K562 (cell line): ENCODE data around the gene LRP1B.

Experiments
- CEBPB ChIP-seq: fragments of 450-650 bp; IDR thresholded peaks from 2 replicates; pipeline ENCODE4 v1.6.1; 2016; ENCODE audit warnings: missing genetic modification characterization, missing compliant biosample characterization
- ELF1 ChIP-seq: fragments of 200-800 bp; sonication (Bioruptor generic); IDR thresholded peaks from 2 replicates; pipeline ENCODE4 v1.6.1; 2016; ENCODE audit warnings: missing genetic modification characterization, missing compliant biosample characterization
- HDAC2 ChIP-seq: fragments of 450-650 bp; IDR thresholded peaks from 2 replicates; pipeline ENCODE4 v1.6.1; 2016; ENCODE audit warnings: mild to moderate bottlenecking
- HDGF ChIP-seq: fragments of 450-650 bp; IDR thresholded peaks from 2 replicates; pipeline ENCODE4 v1.6.1; 2016
- HNRNPLL ChIP-seq: fragments of 200-400 bp; formaldehyde crosslinking; IDR thresholded peaks from 2 replicates; pipeline ENCODE4 v1.6.1; 2017; ENCODE audit warnings: low read length, low read depth, mild to moderate bottlenecking; ENCODE audit not compliant: poor library complexity, severe bottlenecking
- NR1H2 ChIP-seq: sonication (generic); formaldehyde crosslinking; IDR thresholded peaks from 2 replicates; pipeline ENCODE4 v1.4.0; 2020; ENCODE audit warnings: mild to moderate bottlenecking, missing genetic modification reagents
- TF ChIP-seq, protein P1 (sequence below): sonication (generic); formaldehyde crosslinking; IDR thresholded peaks from 2 replicates; pipeline ENCODE4 v1.8.0; 2022; ENCODE audit warnings: mild to moderate bottlenecking, low read depth, missing genetic modification reagents

DNA sequence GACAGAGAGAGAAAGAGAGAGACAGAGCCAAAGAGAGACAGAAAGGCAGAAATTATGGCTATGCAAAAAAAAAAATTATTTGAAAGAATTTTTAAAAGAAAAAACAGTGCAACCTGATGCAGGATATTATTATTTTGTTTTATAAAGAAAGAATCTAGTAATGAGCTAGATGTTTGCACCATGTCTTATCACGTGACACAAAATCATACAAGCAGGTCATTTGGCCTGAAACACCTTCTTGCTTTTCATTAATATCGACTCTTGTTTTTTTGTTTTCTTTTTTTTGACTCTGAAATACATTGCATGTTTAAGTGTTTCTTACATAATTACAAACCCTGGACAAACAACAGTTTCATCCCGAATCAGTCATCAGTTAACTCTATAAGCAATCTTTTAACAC is 606.0 kb downstream of the LRP1B start:
- TF ChIP-seq HDAC2 (no peak), HNRNPLL (no peak), NR1H2 (CRISPR knock-in tag) (no peak), HDGF (no peak), CEBPB (no peak), ELF1 (tag) (no peak)
- TF ChIP-seq, protein P1, sequence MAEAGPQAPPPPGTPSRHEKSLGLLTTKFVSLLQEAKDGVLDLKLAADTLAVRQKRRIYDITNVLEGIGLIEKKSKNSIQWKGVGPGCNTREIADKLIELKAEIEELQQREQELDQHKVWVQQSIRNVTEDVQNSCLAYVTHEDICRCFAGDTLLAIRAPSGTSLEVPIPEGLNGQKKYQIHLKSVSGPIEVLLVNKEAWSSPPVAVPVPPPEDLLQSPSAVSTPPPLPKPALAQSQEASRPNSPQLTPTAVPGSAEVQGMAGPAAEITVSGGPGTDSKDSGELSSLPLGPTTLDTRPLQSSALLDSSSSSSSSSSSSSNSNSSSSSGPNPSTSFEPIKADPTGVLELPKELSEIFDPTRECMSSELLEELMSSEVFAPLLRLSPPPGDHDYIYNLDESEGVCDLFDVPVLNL (CRISPR knock-in tag), result no peak
